Measurements from ENCODE around the gene DENND1A.

The DENND1A gene

DNA sequence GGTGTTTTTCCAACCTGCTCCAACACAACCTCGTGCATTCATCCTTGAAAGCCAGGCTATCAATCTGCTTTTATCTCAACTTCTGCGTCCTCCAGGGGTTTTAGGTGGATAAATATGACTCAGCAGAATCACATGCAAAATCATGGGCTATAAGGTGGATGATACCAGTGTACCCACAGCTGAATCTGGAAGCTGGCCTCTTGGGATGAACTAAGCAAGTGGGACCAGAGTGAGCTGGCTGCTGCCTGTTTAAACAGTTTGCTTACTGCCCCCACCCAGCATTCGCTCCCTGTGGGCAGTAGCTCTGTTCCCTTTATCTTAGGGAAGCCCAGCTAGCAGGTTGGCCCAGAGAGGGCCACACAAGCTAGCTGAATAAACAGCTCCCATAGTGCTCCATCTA is 379.9 kb downstream of the DENND1A start:
- DNase-seq (ENCODE audit: insufficient read length, low spot score) (no peak), FAIRE-seq (no peak)
- TF ChIP-seq, protein P1, sequence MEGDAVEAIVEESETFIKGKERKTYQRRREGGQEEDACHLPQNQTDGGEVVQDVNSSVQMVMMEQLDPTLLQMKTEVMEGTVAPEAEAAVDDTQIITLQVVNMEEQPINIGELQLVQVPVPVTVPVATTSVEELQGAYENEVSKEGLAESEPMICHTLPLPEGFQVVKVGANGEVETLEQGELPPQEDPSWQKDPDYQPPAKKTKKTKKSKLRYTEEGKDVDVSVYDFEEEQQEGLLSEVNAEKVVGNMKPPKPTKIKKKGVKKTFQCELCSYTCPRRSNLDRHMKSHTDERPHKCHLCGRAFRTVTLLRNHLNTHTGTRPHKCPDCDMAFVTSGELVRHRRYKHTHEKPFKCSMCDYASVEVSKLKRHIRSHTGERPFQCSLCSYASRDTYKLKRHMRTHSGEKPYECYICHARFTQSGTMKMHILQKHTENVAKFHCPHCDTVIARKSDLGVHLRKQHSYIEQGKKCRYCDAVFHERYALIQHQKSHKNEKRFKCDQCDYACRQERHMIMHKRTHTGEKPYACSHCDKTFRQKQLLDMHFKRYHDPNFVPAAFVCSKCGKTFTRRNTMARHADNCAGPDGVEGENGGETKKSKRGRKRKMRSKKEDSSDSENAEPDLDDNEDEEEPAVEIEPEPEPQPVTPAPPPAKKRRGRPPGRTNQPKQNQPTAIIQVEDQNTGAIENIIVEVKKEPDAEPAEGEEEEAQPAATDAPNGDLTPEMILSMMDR (IDR thresholded peaks at IDR 0.05; ENCODE audit: insufficient read depth, missing control alignments) = no peak

GRCh38 chr9:123548741-123549545 is 381.0 kb downstream of the DENND1A start:
- no peak for FAIRE-seq
- TF ChIP-seq, protein P1 (IDR thresholded peaks at IDR 0.05; ENCODE audit: insufficient read depth, missing control alignments) = no peak
- no peak for DNase-seq (ENCODE audit: insufficient read length, low spot score)

GRCh38 chr9:123544007-123544827 is 385.7 kb downstream of the DENND1A start:
- TF ChIP-seq, protein P1 (IDR thresholded peaks at IDR 0.05; ENCODE audit: insufficient read depth, missing control alignments) = peak; percentile 97
- no peak for DNase-seq (ENCODE audit: insufficient read length, low spot score)
- FAIRE-seq = no peak

DNA sequence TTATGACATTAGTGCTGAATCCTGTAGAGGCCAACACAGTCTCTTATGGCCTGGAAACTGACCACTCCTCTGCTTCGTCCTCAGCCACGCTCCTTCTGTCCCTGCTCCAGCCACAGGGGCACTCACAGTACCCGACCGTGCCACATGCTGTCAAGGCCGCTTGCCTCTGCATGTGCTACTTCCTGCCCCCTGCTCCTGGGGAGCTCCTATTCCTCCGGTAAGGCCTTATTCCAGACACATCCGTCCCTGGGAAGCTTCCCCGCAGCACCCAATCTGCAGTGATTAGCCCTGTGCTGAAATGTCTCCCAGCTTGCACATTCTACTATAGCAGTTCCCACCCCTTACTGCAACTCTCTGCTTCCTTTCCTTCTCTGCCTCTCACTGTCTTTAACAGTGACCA is 386.4 kb downstream of the DENND1A start:
- FAIRE-seq (no peak), DNase-seq (ENCODE audit: insufficient read length, low spot score) (no peak)
- TF ChIP-seq, protein P1 (IDR thresholded peaks at IDR 0.05; ENCODE audit: insufficient read depth, missing control alignments) = no peak

GRCh38 chr9:123542435-123543225 is 387.3 kb downstream of the DENND1A start:
- FAIRE-seq (no peak), DNase-seq (ENCODE audit: insufficient read length, low spot score) (no peak)
- TF ChIP-seq, protein P1 (IDR thresholded peaks at IDR 0.05; ENCODE audit: insufficient read depth, missing control alignments) = no peak

DNA sequence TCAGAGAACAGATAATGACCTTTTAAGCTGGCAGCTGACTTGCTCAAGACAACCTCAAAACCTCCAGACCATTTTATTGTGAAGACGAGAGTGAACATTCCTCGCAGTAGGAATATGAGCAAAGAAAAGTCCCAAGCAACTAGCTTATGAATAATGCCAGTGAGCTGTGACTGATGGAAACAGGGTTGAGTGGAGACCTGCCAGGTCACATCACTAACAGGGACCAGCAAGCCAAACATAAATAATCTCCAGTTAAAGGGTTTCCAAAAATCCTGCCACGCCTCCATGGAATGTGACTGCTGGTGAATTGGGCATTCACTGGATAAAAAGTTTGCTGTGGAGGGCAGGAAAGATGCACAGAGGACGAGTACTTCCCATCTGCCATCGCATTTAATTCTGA is 388.5 kb downstream of the DENND1A start:
- no peak for FAIRE-seq

More for the DNA sequence above, 388.5 kb downstream of the DENND1A start:
- TF ChIP-seq, protein P1 (IDR thresholded peaks at IDR 0.05; ENCODE audit: insufficient read depth, missing control alignments) = no peak
- no peak for DNase-seq (ENCODE audit: insufficient read length, low spot score)

Data from D721Med (cell line).